Ramos (cell line): ENCODE measurements around the gene C3orf20.

Experiments
- in situ Hi-C: fragments of 300-500 bp; cut with MboI; formaldehyde crosslinking; loops from one replicate; pipeline ENCODE4 v1.14.3; 2022; ENCODE audit warnings: low sequenced_read_pairs; ENCODE audit not compliant: unreplicated experiment

C3orf20 gene

DNA sequence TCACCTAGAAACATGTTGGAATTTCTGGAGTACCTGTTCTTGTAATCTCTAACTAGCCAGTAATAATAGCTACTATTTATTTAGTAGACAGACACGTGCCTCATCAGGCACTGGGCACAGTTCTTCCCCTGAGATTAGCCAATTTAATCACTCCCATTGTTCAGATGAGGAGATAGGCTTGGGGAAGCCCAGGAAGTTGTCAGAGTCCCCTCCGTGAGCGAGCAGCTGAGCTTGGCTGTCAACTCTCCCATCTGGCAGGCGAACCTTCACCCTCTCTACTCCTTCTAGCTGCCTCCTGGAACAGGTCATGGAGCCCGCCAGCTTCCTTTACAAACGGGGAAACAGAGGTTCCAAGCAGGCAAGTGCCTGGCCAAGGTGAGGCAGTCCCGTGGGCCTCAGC, 112.7 kb downstream of the C3orf20 start:
- in situ Hi-C loops = loop anchor here (25.0 kb wide), 1 partner anchor 125 kb away; no protein-coding TSS in a partner anchor

DNA sequence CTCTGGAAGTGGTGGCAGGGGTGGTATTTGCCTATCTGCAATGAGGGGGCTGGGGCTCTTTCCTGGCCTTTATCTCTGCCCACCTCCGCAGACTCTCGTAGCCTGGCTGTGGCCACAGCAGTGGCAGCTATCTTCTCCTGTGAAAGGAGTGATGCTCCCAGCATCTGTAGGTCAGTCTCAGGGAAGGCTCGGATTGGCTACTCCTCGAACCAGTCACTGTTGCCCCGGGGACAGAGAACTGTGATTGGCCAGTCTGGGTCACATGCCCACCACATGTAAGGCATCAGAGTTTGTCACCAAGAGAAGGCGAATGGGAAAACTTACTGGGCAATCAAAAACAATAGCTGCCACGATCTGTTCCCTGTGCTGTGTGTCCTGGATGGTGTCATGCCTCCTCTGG, 113.7 kb downstream of the C3orf20 start:
- in situ Hi-C loops = loop anchor here (25.0 kb wide), 1 partner anchor 124 kb away; no protein-coding TSS in a partner anchor

DNA sequence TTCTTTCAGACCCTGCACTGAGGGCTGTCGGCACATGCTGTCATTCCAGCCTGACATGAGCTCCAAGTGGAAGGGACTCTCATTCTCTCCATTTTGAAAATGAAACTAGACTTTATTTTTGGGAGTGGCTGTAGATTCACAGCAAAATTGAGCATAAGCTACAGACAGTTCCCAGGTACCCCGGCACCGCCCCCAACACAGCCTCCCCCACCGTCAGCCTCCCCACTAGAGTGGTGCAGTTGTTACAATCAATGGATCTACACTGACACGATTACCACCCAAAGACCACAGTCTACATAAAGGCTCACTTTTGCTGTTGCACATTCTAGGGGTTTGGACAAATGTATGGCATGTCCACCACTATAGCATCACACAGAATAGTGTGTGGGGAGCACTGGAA, 114.3 kb downstream of the C3orf20 start:
- in situ Hi-C loops = loop anchor here (25.0 kb wide), 1 partner anchor 123 kb away; no protein-coding TSS in a partner anchor

DNA sequence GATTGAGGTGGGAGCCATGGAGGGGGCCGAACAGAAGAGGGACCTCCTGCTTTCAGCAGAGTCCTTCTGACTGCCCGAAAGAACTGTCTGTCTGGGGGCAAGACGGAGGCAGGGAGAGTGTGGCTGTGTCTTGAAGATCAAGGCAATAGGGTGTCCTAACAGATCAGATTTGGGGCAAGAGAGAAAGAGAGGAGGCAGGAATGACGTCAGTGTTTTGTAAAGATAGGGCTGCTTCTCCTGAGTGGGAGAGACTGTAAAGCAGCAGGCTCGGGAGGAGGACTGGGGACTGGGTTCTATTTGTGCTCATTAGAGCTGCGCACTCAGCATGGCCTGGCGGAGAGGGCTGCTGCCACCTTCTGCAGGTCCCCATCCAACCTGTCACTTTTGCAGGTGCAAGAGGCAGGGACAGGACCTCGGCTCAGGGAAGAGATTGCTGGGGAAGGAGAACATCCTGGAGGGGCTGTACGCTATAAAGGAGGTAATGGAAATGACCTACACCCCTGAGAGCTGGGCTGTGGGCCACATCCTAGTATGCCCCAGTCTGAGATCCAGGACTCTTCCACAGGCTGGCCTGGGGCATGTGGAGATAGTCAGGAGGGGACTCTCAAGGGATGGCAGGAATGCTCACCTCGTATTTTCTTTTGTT, 114.8 kb downstream of the C3orf20 start:
- in situ Hi-C loops = loop anchor here (25.0 kb wide), 1 partner anchor 123 kb away; no protein-coding TSS in a partner anchor

DNA sequence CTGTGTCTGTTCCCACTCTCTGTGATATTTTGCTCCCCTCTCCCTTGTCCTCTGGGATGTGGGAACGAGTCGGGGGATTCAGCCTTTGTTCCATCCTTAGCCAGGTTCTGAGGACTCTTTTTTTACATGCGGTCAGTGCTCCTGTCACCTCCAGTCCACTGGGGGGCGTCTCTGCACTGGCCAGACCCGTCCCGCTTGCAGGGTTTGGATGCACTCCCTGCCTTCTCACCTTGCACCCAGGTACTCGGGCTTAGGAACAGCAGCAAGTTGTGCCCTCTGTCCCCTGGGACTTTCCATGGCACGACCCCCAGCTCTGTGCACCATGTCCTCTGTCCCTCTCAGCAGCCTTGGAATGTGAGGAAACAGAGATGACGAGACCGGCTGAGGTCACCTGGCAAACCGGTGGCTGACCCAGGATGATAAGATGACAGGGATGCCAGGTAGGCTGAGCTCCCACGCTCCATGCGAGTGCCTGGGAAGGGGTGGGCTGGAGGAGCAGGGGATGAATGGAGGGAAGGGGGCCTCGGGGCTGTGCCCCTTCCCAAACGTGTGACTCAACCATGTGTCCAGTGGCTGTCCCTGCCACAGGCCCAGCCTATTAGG, 116.5 kb downstream of the C3orf20 start:
- in situ Hi-C loops = loop anchor here (25.0 kb wide), 1 partner anchor 121 kb away; no protein-coding TSS in a partner anchor

DNA sequence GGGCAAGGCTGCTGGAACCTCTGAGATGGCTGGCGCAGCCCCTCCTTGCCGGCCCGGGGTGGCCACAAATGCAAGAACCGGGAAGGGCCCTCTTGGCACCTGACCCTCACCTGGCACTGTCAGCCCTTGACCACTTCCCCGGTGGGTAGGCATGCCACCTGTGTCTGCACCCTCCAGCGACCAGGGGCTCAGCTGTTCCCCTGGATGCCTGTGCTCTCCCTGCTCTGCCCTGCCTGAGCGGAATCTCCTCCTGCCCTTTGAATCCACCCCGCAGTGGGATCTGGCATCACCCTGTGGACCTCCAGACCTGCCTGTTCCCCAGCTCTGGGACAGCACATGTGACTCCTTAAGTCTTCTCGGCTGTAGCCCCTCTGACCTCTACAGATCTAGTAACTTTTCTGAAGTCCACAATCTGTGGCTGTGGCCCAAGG, 117.8 kb downstream of the C3orf20 start:
- in situ Hi-C loops = loop anchor here (25.0 kb wide), 1 partner anchor 120 kb away; no protein-coding TSS in a partner anchor

DNA sequence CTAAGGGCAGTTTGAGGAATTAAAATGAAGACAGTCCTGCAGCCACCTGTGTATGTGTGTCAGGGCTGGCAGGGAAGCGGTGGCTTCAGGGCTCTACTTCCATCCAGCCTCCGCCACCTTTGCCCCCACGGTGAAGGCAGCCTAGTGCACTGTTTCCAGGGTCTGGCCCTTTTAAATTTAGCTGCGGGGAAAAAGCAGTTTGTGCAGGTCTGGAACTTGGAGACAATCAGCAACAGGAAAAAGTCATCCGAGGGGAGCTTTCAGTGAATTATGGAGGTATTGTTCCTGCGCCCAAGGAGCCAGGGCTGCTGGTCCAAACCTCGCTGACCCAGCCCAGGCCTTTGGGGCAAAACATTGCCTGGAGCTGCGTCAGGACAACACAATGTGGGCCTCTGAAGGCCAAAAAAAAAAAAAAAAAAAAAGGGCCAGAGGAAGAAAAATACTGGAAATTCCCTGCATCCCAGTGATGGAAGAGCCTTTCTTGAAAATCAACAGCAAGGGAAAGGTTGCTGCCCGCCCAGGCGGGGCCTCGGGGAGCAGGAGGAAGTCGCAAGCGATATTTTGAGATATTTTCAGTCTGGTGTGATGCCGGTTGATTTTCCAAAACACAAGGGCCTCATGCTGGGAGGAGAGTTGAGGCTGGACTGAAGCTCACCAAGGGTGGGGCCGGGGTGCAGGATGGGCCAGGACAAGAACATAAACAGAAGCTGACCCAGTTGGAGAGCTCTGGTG, 118.4 kb downstream of the C3orf20 start:
- in situ Hi-C loops = loop anchor here (25.0 kb wide), 1 partner anchor 119 kb away; no protein-coding TSS in a partner anchor

DNA sequence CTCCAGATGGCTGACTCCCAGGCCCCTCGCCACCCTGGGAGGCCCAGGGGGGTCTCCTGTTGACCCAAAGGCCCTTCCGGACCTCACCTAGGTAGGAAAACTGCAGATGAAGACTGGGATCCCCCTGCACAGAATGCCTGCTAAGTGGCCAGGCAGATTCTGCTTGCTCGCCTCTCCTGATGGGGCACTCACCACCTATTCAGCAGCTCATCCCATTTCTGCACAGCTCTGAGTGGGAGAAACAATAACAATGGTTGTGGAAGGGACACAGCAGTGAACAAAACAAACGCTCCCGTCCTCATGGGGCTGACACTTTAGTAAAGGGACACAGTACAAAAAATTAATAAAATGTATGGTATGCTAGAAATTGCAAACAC, 118.9 kb downstream of the C3orf20 start:
- in situ Hi-C loops = loop anchor here (25.0 kb wide), 1 partner anchor 118 kb away; no protein-coding TSS in a partner anchor

DNA sequence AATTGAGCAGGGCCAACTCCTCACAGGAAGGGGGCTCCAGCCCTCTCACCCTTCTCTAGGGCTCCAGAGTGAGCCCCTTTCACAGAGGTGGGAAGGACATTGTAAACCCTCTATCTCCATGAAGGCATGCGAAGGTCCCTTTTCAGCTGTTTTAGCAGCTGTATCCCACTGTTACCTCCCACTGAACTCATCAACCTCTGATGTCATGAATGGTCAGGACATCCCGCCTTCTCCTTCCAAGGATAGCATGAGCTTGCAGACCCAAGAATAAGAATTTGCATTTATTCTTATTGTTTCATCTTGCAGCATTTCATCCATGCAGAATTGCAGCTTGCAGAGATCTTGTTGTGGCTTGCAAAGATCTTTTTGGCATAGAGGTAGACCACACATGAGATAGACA, 119.5 kb downstream of the C3orf20 start:
- in situ Hi-C loops = loop anchor here (25.0 kb wide), 1 partner anchor 118 kb away; no protein-coding TSS in a partner anchor

DNA sequence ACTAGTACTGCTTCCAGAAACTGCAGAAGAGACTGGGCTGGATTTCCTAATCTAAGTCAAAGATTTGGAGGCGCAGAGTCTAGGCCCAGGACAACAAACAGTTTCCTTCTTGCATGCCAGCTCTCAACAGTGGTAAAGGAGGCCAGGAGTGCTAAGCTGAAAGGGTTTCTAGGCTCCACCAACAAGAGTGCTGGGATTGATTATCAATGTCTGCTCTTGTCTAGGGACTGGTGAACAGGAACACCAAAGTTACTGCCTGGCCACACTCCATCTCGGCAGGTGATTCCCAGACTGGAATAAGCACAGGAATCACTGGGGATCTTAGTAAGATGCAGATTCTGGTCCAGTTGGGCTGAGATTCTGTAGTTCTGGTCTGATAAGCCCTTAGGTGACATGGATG, 121.1 kb downstream of the C3orf20 start:
- in situ Hi-C loops = loop anchor here (25.0 kb wide), 1 partner anchor 116 kb away; no protein-coding TSS in a partner anchor

DNA sequence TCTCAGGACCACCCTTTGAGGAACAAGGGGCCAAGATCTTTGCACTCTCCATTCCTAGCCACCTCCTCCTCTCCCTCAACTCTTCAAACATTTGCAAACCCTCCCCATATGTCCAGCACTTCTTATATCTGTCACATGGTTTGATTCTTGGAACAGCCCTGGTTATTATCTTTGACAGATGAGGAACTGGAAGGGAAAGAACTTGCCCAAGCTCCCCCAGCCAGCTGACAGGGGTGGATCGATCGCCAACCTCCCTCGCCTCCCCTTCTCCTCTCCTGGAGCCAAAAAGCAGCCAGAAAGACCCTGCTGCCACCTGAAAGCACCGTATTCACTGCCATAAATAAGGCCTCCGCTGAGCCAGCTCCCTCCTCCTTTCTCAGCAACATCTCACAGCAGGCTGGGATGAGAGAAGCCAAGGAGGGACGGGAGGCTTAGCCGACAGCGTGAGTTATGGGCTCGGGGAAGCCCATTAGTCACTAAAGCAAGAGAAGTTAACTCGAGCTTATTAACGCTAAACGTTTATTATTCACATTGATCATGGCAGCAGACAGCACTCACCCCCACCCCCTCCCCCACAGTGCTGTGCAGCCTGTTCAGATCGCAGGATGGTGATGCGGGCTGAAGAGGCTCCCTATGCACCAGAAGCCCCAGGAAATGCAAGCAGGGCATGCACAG, 121.6 kb downstream of the C3orf20 start:
- in situ Hi-C loops = loop anchor here (25.0 kb wide), 1 partner anchor 116 kb away; no protein-coding TSS in a partner anchor

DNA sequence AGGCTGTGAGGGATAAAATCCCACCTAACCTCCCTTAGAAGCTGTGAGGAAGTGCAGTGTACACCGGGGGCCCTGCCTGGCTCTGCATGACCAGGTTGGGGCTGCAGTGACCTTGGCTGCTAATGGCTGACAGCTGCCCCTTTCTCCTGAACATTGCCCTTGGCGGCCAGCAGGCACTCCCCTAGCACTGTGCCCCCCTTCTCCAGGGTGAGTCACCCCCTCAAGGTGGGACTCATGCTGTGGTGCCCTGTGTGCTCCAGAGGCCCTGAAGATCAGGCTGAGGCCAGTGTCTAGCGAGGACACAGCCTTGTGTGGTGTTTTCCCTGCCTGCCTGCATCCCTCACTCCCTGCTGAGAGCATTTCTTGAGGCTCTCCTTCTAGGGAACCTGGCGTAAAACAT, 122.8 kb downstream of the C3orf20 start:
- in situ Hi-C loops = loop anchor here (25.0 kb wide), 1 partner anchor 115 kb away; no protein-coding TSS in a partner anchor

DNA sequence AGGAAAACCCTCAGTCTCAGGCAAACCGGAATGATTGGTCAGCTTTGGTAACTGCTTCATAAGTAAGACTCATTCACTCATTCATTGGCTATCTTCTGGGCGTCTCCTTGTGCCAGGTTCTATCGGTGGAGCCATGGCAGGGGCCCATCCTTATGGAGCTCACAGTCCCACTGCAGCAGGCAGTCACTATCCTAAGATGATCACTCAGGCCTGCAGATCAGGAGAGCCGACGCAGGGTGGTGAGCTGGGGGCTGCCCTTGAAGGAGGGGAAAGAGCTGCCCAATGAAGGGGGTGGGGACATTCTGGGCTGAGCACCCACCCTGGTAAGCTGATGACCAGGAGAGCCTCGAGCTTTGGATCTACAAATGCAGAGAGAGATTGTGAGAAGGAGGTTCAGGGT, 123.3 kb downstream of the C3orf20 start:
- in situ Hi-C loops = loop anchor here (25.0 kb wide), 1 partner anchor 114 kb away; no protein-coding TSS in a partner anchor

DNA sequence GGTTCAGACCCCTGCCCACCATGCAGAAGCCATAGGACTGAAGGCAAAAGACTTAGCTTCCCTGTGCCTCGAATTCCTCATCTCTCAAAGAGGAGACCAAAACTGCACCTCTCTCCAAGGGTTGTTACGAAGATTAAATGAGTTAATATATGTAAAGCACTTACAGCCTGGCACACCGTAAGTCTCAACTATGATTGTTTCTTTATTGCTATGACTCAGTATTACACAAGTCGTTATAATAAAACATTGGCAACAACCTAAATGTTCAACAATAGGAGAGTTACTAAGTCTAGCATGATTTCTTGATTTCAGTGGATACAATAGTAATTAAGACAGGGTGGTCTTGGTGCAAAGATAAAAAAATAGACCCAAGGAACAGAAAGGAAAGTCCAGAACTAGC, 124.2 kb downstream of the C3orf20 start:
- in situ Hi-C loops = loop anchor here (25.0 kb wide), 1 partner anchor 113 kb away; no protein-coding TSS in a partner anchor

DNA sequence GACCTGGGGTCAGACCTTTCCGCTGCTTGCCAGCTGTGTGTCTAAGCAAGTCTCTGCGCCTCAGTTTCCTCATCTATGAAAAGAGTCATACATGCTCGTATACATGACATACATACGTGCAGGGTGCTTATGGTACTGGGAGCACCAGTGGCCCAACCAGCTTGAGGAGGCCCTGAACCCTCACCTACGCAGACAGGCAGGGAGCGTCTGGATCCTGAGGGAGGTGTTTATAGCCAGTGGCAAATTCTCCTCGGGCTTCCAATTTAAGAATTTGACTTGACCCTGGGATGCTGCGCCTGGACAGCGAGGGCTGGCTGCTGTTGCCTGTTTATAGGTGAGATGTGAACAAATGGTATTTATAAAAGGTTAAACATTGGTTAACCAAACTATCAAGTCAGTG, 126.1 kb downstream of the C3orf20 start:
- in situ Hi-C loops = no loop called here

DNA sequence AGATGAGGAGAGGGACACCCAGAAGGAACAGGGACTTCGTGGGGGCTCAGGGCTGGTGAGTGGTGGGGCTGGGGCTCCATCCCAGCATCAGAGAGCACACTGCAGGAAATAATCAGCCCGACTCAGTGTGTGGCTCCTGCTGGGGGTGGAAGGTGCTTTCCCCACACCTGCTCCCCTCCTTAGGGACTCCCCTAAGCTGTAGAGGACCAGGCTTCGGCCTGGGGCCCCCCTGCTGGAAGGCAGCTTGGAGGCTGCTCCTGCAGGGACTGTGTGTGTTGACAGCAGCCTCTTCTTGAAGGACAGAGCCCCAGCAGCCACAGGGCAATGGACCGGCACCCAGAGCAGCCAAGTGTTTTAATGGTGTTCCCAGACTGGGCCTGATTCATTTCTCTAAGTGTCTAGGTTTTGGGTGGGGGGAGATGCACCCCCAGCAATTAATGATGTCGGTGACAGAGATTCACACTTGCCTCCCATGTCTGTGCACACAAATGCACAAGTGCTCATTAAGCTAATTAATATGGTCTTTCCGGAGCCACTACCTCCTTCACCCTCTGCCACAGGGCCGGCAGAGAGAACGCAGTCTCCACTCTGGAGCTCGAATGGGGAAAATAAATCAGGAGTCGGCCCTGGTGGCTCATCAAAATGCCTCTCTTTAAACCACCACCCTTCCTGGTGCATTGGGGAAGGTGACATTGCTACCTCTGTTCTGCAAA, 126.9 kb downstream of the C3orf20 start:
- in situ Hi-C loops = no loop called here

DNA sequence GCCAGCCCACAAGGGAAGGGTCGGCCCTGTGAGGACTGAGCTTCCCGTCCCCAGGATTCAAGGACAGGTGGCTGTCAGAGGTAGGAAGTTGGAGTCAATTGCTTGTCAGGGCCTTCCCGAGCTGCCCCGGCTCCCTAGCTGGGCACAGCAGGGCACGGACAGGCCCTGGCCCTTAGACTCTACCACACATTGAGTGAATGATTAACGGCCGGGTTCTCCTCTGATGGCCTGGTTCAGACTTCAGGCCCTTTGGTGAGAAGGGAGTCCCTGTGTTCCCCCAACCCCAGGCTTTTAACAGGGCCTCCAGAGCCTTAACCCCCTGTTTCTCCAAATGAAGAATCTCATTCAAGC, 127.4 kb downstream of the C3orf20 start:
- in situ Hi-C loops = no loop called here

DNA sequence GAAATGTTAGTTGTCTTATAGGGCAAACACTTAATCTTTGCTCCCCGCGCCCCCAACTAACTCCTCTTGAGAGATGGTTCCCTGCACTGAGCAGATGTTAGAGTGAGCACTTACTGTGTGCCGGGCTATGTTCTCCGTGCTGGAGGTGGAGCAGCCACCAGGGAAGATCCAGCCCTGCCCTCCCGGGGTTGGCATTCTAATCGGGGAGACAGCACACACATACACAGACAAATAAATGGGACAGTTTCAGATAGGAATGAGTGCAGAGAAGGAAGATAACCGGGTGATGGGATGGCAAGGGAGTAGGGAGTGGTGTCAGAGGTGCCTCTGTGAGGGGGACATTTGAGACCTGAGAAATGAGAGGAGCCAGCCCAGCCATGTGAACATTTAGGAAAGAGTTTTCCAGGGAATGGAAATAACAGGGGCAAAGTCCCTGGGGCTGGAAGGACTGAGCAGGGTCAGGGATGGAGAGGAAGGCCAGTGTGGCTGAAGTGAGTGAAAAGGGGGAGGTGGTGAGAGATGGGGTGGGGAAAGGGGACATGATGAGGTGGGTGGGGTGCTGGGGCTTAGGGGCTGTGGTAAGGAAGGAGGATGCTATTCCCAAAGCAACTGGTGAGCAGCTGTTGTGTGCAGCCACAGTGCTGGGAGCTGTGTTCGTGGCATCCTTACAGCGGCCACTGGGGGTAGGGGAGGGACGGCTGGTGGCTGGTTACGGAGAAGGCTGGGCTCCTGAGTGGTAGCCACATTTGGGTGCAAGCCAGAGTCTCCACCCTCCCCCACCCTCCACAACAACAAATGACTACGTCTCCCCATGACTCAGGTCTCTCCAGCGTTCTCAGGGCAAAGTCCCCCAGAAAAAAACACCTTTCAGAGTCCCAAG, 128.4 kb downstream of the C3orf20 start:
- in situ Hi-C loops = no loop called here
